Measurements from ENCODE around the gene BCAS1. TPM values are rescaled to one million over a fixed set of nuclear protein-coding genes. Genes with fewer than 3 reads are reported as not detected.

The BCAS1 gene
- total RNA-seq, 1 donor from 2014 or later, result not detected

GRCh38 chr20:53985150-53985518 lies 85.3 kb downstream of the BCAS1 start:
- Mint-ChIP-seq H3K27me3 (ENCODE audit: low read depth) (peaks cover 4% of the 10 kb centered on the region), H3K9me3 (ENCODE audit: low read depth) (peaks cover 6% of the 10 kb centered on the region), H3K4me3 (ENCODE audit: unreplicated experiment) (no peak overlapping the region), H3K36me3 (ENCODE audit: low read depth) (no peaks in the 10 kb centered on the region), H3K27ac (ENCODE audit: unreplicated experiment) (no peak overlapping the region), H3K4me1 (ENCODE audit: low read depth) (no peaks in the 10 kb centered on the region)
- DNase-seq (ENCODE audit: low spot score), result no peak
- TF ChIP-seq CTCF (IDR thresholded peaks at IDR 0.05), result no peak

GRCh38 chr20:53984356-53985149 lies 85.8 kb downstream of the BCAS1 start:
- no peak for DNase-seq (ENCODE audit: low spot score)

GRCh38 chr20:53983401-53983800 lies 87.0 kb downstream of the BCAS1 start:
- no peak overlapping the region for H3K4me3 Mint-ChIP-seq (ENCODE audit: unreplicated experiment)
- no peak for DNase-seq (ENCODE audit: low spot score)
- peaks cover 6% of the 10 kb centered on the region for H3K9me3 Mint-ChIP-seq (ENCODE audit: low read depth)

More at GRCh38 chr20:53984356-53985149, 85.8 kb downstream of the BCAS1 start:
- no peaks in the 10 kb centered on the region for H3K4me1 Mint-ChIP-seq (ENCODE audit: low read depth)
- no peaks in the 10 kb centered on the region for H3K36me3 Mint-ChIP-seq (ENCODE audit: low read depth)
- H3K9me3 Mint-ChIP-seq (ENCODE audit: low read depth), result peaks cover 6% of the 10 kb centered on the region
- TF ChIP-seq CTCF (IDR thresholded peaks at IDR 0.05), result no peak
- peaks cover 2% of the 10 kb centered on the region for H3K27me3 Mint-ChIP-seq (ENCODE audit: low read depth)
- H3K27ac Mint-ChIP-seq (ENCODE audit: unreplicated experiment), result no peak overlapping the region
- no peak overlapping the region for H3K4me3 Mint-ChIP-seq (ENCODE audit: unreplicated experiment)

DNA sequence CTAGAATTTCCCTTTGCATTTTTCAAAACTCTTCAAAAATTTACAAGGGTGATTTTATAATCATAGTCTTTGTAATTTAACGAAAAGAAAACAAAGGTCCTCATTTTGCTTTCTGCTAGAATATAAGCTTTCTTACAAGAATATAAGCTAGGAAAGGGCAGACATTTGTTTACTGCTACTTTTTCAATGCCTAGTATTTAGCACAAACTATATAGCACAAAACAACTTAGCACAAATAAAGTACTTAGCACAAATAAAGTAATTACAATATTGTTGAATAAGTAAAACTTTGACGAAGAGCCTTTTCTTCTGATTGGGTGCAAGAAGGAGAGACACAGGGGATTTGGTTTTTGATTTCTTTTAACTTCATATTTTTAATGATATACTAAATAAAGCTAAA lies 87.8 kb downstream of the BCAS1 start:
- H3K36me3 Mint-ChIP-seq (ENCODE audit: low read depth), result no peaks in the 10 kb centered on the region
- no peak overlapping the region for H3K4me3 Mint-ChIP-seq (ENCODE audit: unreplicated experiment)
- no peaks in the 10 kb centered on the region for H3K4me1 Mint-ChIP-seq (ENCODE audit: low read depth)
- H3K27ac Mint-ChIP-seq (ENCODE audit: unreplicated experiment), result no peak overlapping the region
- no peak for DNase-seq (ENCODE audit: low spot score)
- H3K9me3 Mint-ChIP-seq (ENCODE audit: low read depth), result peaks cover 6% of the 10 kb centered on the region
- peaks cover 2% of the 10 kb centered on the region for H3K27me3 Mint-ChIP-seq (ENCODE audit: low read depth)
- TF ChIP-seq CTCF (IDR thresholded peaks at IDR 0.05), result no peak

More at GRCh38 chr20:53983401-53983800, 87.0 kb downstream of the BCAS1 start:
- Mint-ChIP-seq H3K4me1 (ENCODE audit: low read depth) (no peaks in the 10 kb centered on the region), H3K27me3 (ENCODE audit: low read depth) (peaks cover 2% of the 10 kb centered on the region), H3K27ac (ENCODE audit: unreplicated experiment) (no peak overlapping the region), H3K36me3 (ENCODE audit: low read depth) (no peaks in the 10 kb centered on the region)
- TF ChIP-seq CTCF (IDR thresholded peaks at IDR 0.05), result no peak

DNA sequence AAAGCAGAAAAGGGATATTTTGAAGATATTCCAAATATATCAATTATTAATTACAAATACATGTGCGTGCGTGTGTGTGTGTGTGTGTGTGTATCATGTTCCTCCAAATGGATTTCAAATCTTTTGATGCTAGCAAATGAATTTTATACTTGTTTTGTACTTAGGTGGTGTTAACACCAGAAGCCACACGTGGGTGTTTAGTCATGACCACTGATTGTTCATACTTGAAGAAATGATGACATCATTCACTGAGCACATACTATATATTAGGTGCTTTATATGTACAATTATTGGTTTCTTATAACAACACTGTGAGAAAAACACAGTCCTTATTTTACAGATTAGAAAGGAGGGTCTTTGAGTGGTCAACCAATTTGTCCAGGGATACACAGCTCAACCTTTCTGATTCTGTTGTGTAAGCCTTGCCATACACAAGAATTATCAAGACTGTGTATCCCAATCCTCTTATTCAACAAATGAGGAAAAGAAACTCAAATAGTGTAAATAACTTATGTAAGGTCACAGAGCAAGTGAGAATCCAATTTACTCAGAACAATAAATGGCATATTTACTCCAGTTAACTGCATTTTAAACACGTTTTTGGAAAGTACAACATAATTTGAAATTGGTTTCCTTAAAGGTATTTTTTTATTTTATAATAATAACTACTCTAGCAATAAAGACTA lies 88.5 kb downstream of the BCAS1 start:
- no peak for TF ChIP-seq CTCF (IDR thresholded peaks at IDR 0.05)
- no peak for DNase-seq (ENCODE audit: low spot score)
- Mint-ChIP-seq H3K27me3 (ENCODE audit: low read depth) (peaks cover 2% of the 10 kb centered on the region), H3K36me3 (ENCODE audit: low read depth) (no peaks in the 10 kb centered on the region), H3K27ac (ENCODE audit: unreplicated experiment) (no peak overlapping the region), H3K9me3 (ENCODE audit: low read depth) (peaks cover 6% of the 10 kb centered on the region), H3K4me3 (ENCODE audit: unreplicated experiment) (no peak overlapping the region), H3K4me1 (ENCODE audit: low read depth) (no peaks in the 10 kb centered on the region)
